Neutrophil (primary cell): Measurements from ENCODE around the gene PDIA5.

Experiments
- H3K27ac ChIP-seq: fragments of 200-600 bp; sonication (generic); 2 replicates; pipeline ENCODE4 v1.5.1; 2016; ENCODE audit warnings: mild to moderate bottlenecking, moderate library complexity
- H3K27me3 ChIP-seq: fragments of 200-600 bp; sonication (generic); 2 replicates; pipeline ENCODE4 v1.6.0; 2016; ENCODE audit warnings: mild to moderate bottlenecking
- H3K36me3 ChIP-seq: fragments of 200-600 bp; sonication (generic); 2 replicates; pipeline ENCODE4 v1.5.1; 2017
- H3K4me1 ChIP-seq, 2 experiments: fragments of 200-600 bp in 1 of 2; sonication (generic) in 1 of 2; 1 replicate in 1 of 2; 2 replicates in 1 of 2; pipeline versions ENCODE4 v1.5.1 to v1.6.1; 2013 to 2016; ENCODE audit warnings: low read depth in 1 of 2, low read length in 1 of 2, mild to moderate bottlenecking in 1 of 2, moderate library complexity in 1 of 2; ENCODE audit not compliant: control insufficient read depth in 1 of 2, insufficient read depth in 1 of 2
- H3K4me3 ChIP-seq, 2 experiments: fragments of 200-600 bp in 1 of 2; sonication (generic) in 1 of 2; 1 replicate in 1 of 2; 2 replicates in 1 of 2; pipeline ENCODE4 v1.5.1; 2013 to 2016; ENCODE audit warnings: low read depth in 1 of 2, low read length in 1 of 2, mild to moderate bottlenecking in 1 of 2, moderate library complexity in 1 of 2
- H3K9me3 ChIP-seq: fragments of 200-600 bp; sonication (generic); 2 replicates; pipeline ENCODE4 v1.5.1; 2016
- TF ChIP-seq, protein P1 (sequence below): fragments of 200-600 bp; sonication (generic); IDR thresholded peaks from 2 replicates; pipeline ENCODE4 v1.5.1; 2016; ENCODE audit warnings: antibody characterized with exemption

Gene PDIA5

DNA sequence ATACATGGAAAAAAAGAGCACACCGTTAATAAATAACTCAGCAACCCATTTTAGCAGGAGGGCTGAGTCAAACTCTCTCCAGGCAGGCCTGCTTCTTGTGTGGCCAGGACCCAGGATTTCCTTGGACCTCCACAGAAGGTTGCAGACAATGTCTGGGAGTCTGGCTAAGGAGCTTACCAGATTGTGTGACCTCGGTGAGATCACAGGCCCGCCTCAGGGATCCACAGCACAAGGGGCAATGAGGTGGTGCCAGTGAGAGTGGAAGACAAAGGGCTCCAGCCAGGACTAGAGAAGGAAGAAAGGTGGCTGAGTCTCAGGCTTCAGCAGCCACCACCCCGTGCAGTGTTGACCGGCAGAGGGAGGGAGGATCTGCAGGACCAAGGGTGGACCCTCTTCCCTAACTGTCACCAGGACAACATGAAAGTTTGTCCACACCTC is 102.7 kb downstream of the PDIA5 start:
- H3K4me1 ChIP-seq: no peaks in the 10 kb centered on the region
- TF ChIP-seq, protein P1, sequence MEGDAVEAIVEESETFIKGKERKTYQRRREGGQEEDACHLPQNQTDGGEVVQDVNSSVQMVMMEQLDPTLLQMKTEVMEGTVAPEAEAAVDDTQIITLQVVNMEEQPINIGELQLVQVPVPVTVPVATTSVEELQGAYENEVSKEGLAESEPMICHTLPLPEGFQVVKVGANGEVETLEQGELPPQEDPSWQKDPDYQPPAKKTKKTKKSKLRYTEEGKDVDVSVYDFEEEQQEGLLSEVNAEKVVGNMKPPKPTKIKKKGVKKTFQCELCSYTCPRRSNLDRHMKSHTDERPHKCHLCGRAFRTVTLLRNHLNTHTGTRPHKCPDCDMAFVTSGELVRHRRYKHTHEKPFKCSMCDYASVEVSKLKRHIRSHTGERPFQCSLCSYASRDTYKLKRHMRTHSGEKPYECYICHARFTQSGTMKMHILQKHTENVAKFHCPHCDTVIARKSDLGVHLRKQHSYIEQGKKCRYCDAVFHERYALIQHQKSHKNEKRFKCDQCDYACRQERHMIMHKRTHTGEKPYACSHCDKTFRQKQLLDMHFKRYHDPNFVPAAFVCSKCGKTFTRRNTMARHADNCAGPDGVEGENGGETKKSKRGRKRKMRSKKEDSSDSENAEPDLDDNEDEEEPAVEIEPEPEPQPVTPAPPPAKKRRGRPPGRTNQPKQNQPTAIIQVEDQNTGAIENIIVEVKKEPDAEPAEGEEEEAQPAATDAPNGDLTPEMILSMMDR: no peak
- no peaks in the 10 kb centered on the region for H3K36me3 ChIP-seq
- no peak overlapping the region for H3K4me3 ChIP-seq
- H3K27ac ChIP-seq: no peak overlapping the region
- no peaks in the 10 kb centered on the region for H3K27me3 ChIP-seq
- H3K9me3 ChIP-seq: no peaks in the 10 kb centered on the region

DNA sequence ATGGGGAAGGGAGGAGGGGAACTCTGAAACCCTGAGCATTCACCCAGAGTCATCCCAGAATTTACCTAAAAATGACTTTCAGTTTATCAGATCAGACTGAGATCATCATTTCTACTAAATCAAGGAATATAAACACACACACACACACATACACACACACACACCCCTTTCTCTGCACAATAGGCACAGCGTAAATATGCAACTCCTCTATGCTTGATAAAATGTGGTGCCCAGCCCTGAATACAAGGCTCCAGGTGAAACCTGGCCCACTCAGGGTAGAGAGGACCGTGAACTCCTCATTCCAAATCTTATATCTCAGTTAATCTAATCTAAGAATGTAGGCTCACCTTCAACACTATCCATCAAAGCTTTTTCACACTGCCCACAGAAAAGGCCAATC is 103.1 kb downstream of the PDIA5 start:
- Histone ChIP-seq H3K4me1 (no peaks in the 10 kb centered on the region), H3K27me3 (no peaks in the 10 kb centered on the region), H3K27ac (no peak overlapping the region), H3K9me3 (no peaks in the 10 kb centered on the region), H3K36me3 (no peaks in the 10 kb centered on the region), H3K4me3 (no peak overlapping the region)
- TF ChIP-seq, protein P1: no peak

DNA sequence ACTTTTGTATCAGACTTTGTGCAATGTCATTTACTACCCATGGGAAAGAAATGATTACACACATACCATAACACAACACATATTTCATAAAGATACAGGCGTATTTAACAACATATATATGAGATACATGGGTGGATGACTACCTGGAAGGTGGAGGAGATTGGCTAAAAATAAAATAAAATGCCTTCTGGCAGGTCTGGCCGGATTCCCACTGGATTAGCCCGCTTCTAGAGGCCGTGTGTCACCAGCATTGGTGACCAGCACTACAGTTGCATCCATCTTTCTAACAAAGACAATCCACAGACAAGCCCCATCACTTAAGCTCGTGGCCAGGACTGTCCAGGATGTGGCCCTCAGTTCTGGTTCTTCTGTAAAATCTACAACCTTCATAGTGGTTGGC is 114.0 kb downstream of the PDIA5 start:
- H3K9me3 ChIP-seq: no peaks in the 10 kb centered on the region
- H3K4me3 ChIP-seq: no peak overlapping the region
- TF ChIP-seq, protein P1: no peak
- no peaks in the 10 kb centered on the region for H3K4me1 ChIP-seq
- H3K27ac ChIP-seq: no peak overlapping the region
- no peaks in the 10 kb centered on the region for H3K36me3 ChIP-seq
- H3K27me3 ChIP-seq: no peaks in the 10 kb centered on the region

DNA sequence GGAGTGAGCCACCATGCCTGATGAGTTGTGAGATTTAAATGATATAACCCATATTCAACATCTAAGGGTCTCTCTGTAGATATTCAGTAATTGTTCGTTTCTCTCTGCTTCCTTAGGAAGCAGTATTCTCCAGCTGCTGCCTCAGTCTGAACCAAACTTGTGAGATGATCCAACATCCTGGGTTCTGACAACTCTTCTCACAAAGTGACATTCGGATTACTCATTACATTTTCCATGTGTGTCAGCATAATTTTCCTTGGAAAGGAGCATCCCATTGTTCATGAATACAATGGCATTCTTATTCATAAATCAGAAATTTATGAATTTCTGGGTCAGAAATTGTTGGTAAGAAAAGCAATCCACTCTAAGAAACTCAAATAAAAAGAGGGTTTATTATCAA is 119.9 kb downstream of the PDIA5 start:
- H3K4me3 ChIP-seq: no peak overlapping the region
- no peaks in the 10 kb centered on the region for H3K4me1 ChIP-seq
- TF ChIP-seq, protein P1: no peak
- H3K27me3 ChIP-seq: no peaks in the 10 kb centered on the region
- H3K9me3 ChIP-seq: no peaks in the 10 kb centered on the region
- no peaks in the 10 kb centered on the region for H3K36me3 ChIP-seq
- no peak overlapping the region for H3K27ac ChIP-seq

DNA sequence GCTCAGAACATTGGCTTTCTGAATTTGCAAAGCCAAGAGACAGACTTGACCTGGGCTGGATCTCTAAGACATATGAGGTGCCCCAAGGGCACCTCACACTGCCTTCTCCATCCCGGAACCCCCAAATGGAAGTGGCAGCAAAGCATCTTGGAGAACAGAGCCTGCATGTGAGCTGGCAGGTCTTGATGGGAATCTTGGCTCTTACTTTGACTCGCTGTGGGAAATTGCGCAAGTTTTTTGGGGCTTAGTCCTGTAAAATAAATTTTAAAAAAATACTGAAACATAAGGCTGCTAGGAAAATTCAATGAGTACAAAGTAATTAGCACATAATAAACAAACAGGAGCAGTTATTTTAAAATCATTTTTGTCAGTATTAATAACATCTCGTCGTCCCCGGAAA is 121.2 kb downstream of the PDIA5 start:
- no peaks in the 10 kb centered on the region for H3K4me1 ChIP-seq
- no peak overlapping the region for H3K27ac ChIP-seq
- no peaks in the 10 kb centered on the region for H3K27me3 ChIP-seq
- no peaks in the 10 kb centered on the region for H3K9me3 ChIP-seq
- TF ChIP-seq, protein P1: no peak
- no peak overlapping the region for H3K4me3 ChIP-seq
- H3K36me3 ChIP-seq: no peaks in the 10 kb centered on the region
